SK-N-SH treated with all-trans-retinoic acid at 6 μM for 48 hours (cell line): Measurements from ENCODE around the gene BRD7.

ENCODE experiments used
- ATAC-seq: fragments of 200-7000 bp; cut with Tn5 transposase; 3 replicates; pipeline ENCODE4 v1.9.1; 2020; ENCODE audit warnings: mild to moderate bottlenecking, moderate library complexity
- ARNTL ChIP-seq: fragments of 450-650 bp; formaldehyde crosslinking; IDR thresholded peaks from 2 replicates; pipeline ENCODE4 v1.5.0; 2020; ENCODE audit warnings: low read depth, mild to moderate bottlenecking, moderate library complexity, borderline replicate concordance
- CSDC2 ChIP-seq: fragments of 250-450 bp; sonication (Bioruptor Pico); IDR thresholded peaks from 2 replicates; pipeline ENCODE4 v1.5.0; 2020; ENCODE audit warnings: mild to moderate bottlenecking, moderate library complexity
- ESRRG ChIP-seq: fragments of 250-450 bp; sonication (Bioruptor Pico); IDR thresholded peaks from 2 replicates; pipeline ENCODE4 v1.6.1; 2021; ENCODE audit warnings: mild to moderate bottlenecking
- GLIS3 ChIP-seq: fragments of 250-450 bp; sonication (Bioruptor Pico); IDR thresholded peaks from 2 replicates; pipeline ENCODE4 v1.5.0; 2020; ENCODE audit warnings: mild to moderate bottlenecking, moderate library complexity
- OSR1 ChIP-seq: fragments of 250-450 bp; sonication (Bioruptor Pico); IDR thresholded peaks from 2 replicates; pipeline ENCODE4 v1.8.0; 2022; ENCODE audit warnings: moderate library complexity, mild to moderate bottlenecking, inconsistent platforms
- PPARA ChIP-seq: fragments of 250-450 bp; sonication (Bioruptor Pico); IDR thresholded peaks from 2 replicates; pipeline ENCODE4 v1.5.0; 2020; ENCODE audit warnings: mild to moderate bottlenecking, borderline replicate concordance
- RARB ChIP-seq: fragments of 250-450 bp; sonication (Bioruptor Pico); IDR thresholded peaks from 2 replicates; pipeline ENCODE4 v1.8.0; 2021; ENCODE audit warnings: mild to moderate bottlenecking, moderate library complexity
- SNAI2 ChIP-seq: fragments of 250-450 bp; sonication (Bioruptor Pico); IDR thresholded peaks from 2 replicates; pipeline ENCODE4 v1.5.0; 2020; ENCODE audit warnings: mild to moderate bottlenecking, moderate library complexity
- TCF4 ChIP-seq: fragments of 250-450 bp; sonication (Bioruptor Pico); IDR thresholded peaks from 2 replicates; pipeline ENCODE4 v1.8.0; 2021; ENCODE audit warnings: mild to moderate bottlenecking, moderate library complexity, borderline replicate concordance
- TOX ChIP-seq: fragments of 250-450 bp; sonication (Bioruptor Pico); IDR thresholded peaks from 2 replicates; pipeline ENCODE4 v1.8.0; 2021; ENCODE audit warnings: mild to moderate bottlenecking, moderate library complexity, borderline replicate concordance
- ZC3H10 ChIP-seq: fragments of 250-450 bp; sonication (Bioruptor Pico); IDR thresholded peaks from 2 replicates; pipeline ENCODE4 v1.5.1; 2021; ENCODE audit warnings: mild to moderate bottlenecking, moderate library complexity
- ZFP3 ChIP-seq: fragments of 250-450 bp; sonication (Bioruptor Pico); IDR thresholded peaks from 2 replicates; pipeline ENCODE4 v1.5.0; 2020; ENCODE audit warnings: mild to moderate bottlenecking, moderate library complexity
- ZFP30 ChIP-seq: fragments of 450-650 bp; formaldehyde crosslinking; IDR thresholded peaks from 2 replicates; pipeline ENCODE4 v1.5.0; 2022; ENCODE audit warnings: mild to moderate bottlenecking, moderate library complexity
- ZNF565 ChIP-seq: fragments of 450-650 bp; formaldehyde crosslinking; conservative IDR thresholded peaks from 2 replicates; pipeline ENCODE4 v1.5.0; 2020; ENCODE audit warnings: low read depth, mild to moderate bottlenecking, moderate library complexity
- ZNF70 ChIP-seq: fragments of 450-650 bp; formaldehyde crosslinking; IDR thresholded peaks from 2 replicates; pipeline ENCODE4 v1.5.0; 2020; ENCODE audit warnings: mild to moderate bottlenecking, moderate library complexity
- ZNF8 ChIP-seq: fragments of 450-650 bp; formaldehyde crosslinking; IDR thresholded peaks from 2 replicates; pipeline ENCODE4 v1.5.0; 2020; ENCODE audit warnings: mild to moderate bottlenecking, moderate library complexity
- TF ChIP-seq, protein P1 (sequence below): fragments of 250-450 bp; sonication (Bioruptor Pico); IDR thresholded peaks from 2 replicates; pipeline ENCODE4 v1.8.0; 2020; ENCODE audit warnings: mild to moderate bottlenecking, moderate library complexity, borderline replicate concordance
- TF ChIP-seq, protein P2 (sequence below): fragments of 250-450 bp; sonication (Bioruptor Pico); IDR thresholded peaks from 2 replicates; pipeline ENCODE4 v1.5.1; 2021; ENCODE audit warnings: mild to moderate bottlenecking, moderate library complexity
- TF ChIP-seq, protein P3 (sequence below): fragments of 250-450 bp; sonication (Bioruptor Pico); IDR thresholded peaks from 2 replicates; pipeline ENCODE4 v1.5.1; 2020; ENCODE audit warnings: low read depth, mild to moderate bottlenecking, moderate library complexity
- TF ChIP-seq, protein P4 (sequence below): fragments of 250-450 bp; sonication (Bioruptor Pico); IDR thresholded peaks from 2 replicates; pipeline ENCODE4 v1.5.0; 2020; ENCODE audit warnings: mild to moderate bottlenecking, moderate library complexity

BRD7 gene

DNA sequence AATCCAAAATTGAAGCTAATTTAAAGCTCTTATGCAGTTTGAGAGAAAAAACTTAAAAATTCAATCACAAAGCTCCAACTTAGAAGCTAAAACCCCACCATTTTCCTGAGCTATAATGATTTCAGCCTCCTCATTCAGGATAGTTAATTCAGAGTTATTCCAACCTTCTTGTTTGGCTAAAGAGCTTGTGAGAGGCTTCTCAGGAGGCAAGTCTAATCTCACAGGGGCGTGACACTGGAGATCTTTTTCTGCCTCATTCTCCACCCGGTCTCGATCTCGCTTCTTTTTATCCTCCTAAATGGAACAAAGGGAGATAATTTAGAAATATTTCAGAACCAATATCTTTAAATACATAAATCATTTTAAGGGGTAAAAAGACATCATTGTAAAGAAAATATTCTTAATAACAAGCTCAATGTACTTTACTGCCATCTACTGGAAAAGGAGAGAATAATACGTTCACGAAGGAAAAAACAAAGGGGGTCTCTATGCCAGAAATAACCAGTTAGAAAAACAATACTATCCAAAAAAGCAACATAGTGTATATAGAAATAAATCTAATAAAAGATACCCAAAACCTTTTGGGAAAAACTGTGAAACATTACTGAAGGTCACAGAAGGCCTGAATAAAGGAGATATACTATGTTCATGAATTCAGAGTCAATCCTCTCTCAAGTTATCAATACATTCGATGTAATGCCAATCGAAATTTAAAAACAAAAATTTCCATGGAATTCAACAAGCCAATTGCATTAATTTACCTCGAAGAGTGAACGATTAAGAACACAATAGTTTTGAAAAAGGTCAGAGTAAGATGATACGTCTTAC is 13.9 kb downstream of the BRD7 start:
- no peak for ATAC-seq

DNA sequence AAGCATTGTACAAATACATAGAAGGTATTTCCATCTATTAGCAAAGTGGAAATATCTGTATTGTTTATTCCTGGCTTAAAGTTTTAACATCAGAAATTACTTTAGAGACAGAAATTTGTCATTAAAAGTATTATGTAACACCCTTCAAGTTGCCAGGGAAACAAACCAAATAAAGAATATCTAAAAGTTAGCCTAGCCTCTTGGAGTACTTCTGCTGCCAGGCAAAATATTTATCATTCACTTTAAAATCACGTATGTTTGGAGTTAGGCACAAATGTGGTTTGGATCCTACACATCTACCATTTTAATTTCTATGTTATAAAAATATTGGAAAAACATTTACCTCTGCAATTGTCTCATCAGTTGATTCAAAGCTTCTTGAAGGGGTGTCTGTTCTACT is 14.7 kb downstream of the BRD7 start:
- ATAC-seq = no peak
- no peak for TF ChIP-seq PPARA (CRISPR knock-in tag)

More for the DNA sequence above, 13.9 kb downstream of the BRD7 start:
- TF ChIP-seq ZFP3 (CRISPR knock-in tag) (no peak), CSDC2 (CRISPR knock-in tag) (no peak), ARNTL (CRISPR knock-in tag) (no peak), TOX (CRISPR knock-in tag) (no peak), ZNF565 (CRISPR knock-in tag) (no peak), ZC3H10 (CRISPR knock-in tag) (no peak), ZFP30 (CRISPR knock-in tag) (no peak), PPARA (CRISPR knock-in tag) (no peak), ZNF8 (no peak), SNAI2 (no peak), ESRRG (no peak), ZNF70 (no peak)
- TF ChIP-seq, protein P1, sequence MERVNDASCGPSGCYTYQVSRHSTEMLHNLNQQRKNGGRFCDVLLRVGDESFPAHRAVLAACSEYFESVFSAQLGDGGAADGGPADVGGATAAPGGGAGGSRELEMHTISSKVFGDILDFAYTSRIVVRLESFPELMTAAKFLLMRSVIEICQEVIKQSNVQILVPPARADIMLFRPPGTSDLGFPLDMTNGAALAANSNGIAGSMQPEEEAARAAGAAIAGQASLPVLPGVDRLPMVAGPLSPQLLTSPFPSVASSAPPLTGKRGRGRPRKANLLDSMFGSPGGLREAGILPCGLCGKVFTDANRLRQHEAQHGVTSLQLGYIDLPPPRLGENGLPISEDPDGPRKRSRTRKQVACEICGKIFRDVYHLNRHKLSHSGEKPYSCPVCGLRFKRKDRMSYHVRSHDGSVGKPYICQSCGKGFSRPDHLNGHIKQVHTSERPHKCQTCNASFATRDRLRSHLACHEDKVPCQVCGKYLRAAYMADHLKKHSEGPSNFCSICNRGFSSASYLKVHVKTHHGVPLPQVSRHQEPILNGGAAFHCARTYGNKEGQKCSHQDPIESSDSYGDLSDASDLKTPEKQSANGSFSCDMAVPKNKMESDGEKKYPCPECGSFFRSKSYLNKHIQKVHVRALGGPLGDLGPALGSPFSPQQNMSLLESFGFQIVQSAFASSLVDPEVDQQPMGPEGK = no peak
- TF ChIP-seq, protein P2, sequence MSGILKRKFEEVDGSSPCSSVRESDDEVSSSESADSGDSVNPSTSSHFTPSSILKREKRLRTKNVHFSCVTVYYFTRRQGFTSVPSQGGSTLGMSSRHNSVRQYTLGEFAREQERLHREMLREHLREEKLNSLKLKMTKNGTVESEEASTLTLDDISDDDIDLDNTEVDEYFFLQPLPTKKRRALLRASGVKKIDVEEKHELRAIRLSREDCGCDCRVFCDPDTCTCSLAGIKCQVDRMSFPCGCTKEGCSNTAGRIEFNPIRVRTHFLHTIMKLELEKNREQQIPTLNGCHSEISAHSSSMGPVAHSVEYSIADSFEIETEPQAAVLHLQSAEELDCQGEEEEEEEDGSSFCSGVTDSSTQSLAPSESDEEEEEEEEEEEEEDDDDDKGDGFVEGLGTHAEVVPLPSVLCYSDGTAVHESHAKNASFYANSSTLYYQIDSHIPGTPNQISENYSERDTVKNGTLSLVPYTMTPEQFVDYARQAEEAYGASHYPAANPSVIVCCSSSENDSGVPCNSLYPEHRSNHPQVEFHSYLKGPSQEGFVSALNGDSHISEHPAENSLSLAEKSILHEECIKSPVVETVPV (CRISPR knock-in tag) = no peak
- TF ChIP-seq, protein P3, sequence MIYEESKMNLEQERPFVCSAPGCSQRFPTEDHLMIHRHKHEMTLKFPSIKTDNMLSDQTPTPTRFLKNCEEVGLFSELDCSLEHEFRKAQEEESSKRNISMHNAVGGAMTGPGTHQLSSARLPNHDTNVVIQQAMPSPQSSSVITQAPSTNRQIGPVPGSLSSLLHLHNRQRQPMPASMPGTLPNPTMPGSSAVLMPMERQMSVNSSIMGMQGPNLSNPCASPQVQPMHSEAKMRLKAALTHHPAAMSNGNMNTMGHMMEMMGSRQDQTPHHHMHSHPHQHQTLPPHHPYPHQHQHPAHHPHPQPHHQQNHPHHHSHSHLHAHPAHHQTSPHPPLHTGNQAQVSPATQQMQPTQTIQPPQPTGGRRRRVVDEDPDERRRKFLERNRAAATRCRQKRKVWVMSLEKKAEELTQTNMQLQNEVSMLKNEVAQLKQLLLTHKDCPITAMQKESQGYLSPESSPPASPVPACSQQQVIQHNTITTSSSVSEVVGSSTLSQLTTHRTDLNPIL (CRISPR knock-in tag) = no peak
- TF ChIP-seq, protein P4, sequence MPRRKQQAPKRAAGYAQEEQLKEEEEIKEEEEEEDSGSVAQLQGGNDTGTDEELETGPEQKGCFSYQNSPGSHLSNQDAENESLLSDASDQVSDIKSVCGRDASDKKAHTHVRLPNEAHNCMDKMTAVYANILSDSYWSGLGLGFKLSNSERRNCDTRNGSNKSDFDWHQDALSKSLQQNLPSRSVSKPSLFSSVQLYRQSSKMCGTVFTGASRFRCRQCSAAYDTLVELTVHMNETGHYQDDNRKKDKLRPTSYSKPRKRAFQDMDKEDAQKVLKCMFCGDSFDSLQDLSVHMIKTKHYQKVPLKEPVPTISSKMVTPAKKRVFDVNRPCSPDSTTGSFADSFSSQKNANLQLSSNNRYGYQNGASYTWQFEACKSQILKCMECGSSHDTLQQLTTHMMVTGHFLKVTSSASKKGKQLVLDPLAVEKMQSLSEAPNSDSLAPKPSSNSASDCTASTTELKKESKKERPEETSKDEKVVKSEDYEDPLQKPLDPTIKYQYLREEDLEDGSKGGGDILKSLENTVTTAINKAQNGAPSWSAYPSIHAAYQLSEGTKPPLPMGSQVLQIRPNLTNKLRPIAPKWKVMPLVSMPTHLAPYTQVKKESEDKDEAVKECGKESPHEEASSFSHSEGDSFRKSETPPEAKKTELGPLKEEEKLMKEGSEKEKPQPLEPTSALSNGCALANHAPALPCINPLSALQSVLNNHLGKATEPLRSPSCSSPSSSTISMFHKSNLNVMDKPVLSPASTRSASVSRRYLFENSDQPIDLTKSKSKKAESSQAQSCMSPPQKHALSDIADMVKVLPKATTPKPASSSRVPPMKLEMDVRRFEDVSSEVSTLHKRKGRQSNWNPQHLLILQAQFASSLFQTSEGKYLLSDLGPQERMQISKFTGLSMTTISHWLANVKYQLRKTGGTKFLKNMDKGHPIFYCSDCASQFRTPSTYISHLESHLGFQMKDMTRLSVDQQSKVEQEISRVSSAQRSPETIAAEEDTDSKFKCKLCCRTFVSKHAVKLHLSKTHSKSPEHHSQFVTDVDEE (CRISPR knock-in tag) = no peak

DNA sequence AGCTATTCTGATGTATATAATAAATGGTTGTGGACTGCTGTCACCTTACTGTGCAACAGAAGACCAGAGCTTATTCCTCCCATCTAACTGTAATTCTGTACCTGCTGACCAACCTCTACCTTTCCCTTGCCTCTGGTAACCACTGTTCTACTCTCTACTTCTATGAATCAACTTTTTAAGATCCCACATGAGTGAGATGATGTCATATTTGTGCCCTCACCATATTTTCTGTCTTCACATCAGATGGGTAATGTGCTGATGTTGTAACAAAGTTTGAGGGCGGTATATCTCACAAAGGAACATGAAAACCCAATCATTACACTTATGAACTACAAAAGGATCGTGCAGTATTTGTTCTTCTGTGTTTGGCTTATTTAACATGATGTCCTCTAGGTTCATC is 16.8 kb downstream of the BRD7 start:
- ATAC-seq = no peak
- no peak for TF ChIP-seq ZFP30 (CRISPR knock-in tag)
- TF ChIP-seq ARNTL (CRISPR knock-in tag) = no peak
- TF ChIP-seq PPARA (CRISPR knock-in tag) = no peak
- TF ChIP-seq, protein P1 = no peak
- TF ChIP-seq SNAI2 = no peak
- TF ChIP-seq GLIS3 (CRISPR knock-in tag) = no peak
- TF ChIP-seq ZC3H10 (CRISPR knock-in tag) = no peak
- TF ChIP-seq OSR1 = no peak
- TF ChIP-seq RARB (CRISPR knock-in tag) = no peak
- no peak for TF ChIP-seq ZFP3 (CRISPR knock-in tag)
- TF ChIP-seq ZNF565 (CRISPR knock-in tag) = no peak
- TF ChIP-seq, protein P2 (CRISPR knock-in tag) = no peak
- TF ChIP-seq, protein P3 (CRISPR knock-in tag) = no peak
- no peak for TF ChIP-seq TCF4 (CRISPR knock-in tag)
- TF ChIP-seq, all 23 proteins: peak for 0
